Left hindlimb (tissue), 1 donor: ENCODE results near the gene RBBP8NL.

ENCODE experiments used
- DNase-seq: peaks from one replicate; pipeline ENCODE4 v3.0.0-alpha.2; 2018

RBBP8NL gene

GRCh38 chr20:62405108-62405980 is 22.0 kb downstream of the RBBP8NL start:
- DNase-seq, result no peak

GRCh38 chr20:62404761-62405107 is 22.6 kb downstream of the RBBP8NL start:
- no peak for DNase-seq

GRCh38 chr20:62404112-62404665 is 23.1 kb downstream of the RBBP8NL start:
- no peak for DNase-seq

- DNase-seq, result no peak
Measured at GRCh38 chr20:62403331-62403730, 24.0 kb downstream of the RBBP8NL start.

- no peak for DNase-seq
Measured at GRCh38 chr20:62402456-62403150, 24.7 kb downstream of the RBBP8NL start.

GRCh38 chr20:62401331-62401779 is 26.0 kb downstream of the RBBP8NL start:
- no peak for DNase-seq

- DNase-seq, result no peak
Measured at GRCh38 chr20:62400541-62400940, 26.8 kb downstream of the RBBP8NL start.

GRCh38 chr20:62400021-62400420 is 27.3 kb downstream of the RBBP8NL start:
- no peak for DNase-seq

GRCh38 chr20:62398120-62398821 is 29.1 kb downstream of the RBBP8NL start:
- no peak for DNase-seq

- DNase-seq, result no peak
Measured at GRCh38 chr20:62396367-62397239, 30.7 kb downstream of the RBBP8NL start.

- no peak for DNase-seq
Measured at GRCh38 chr20:62395311-62396242, 31.8 kb downstream of the RBBP8NL start.

GRCh38 chr20:62394248-62395245 is 32.8 kb downstream of the RBBP8NL start:
- no peak for DNase-seq

- no peak for DNase-seq
Measured at GRCh38 chr20:62393830-62394229, 33.5 kb downstream of the RBBP8NL start.

GRCh38 chr20:62393335-62393665 is 34.0 kb downstream of the RBBP8NL start:
- no peak for DNase-seq

GRCh38 chr20:62392621-62393334 is 34.6 kb downstream of the RBBP8NL start:
- DNase-seq, result no peak

GRCh38 chr20:62392077-62392418 is 35.3 kb downstream of the RBBP8NL start:
- DNase-seq, result no peak

GRCh38 chr20:62391165-62392076 is 35.9 kb downstream of the RBBP8NL start:
- no peak for DNase-seq
